GM21786 (cell line): ENCODE data around the gene CCDC33.

ENCODE experiments used
- ATAC-seq: cut with Tn5 transposase; IDR thresholded peaks from one replicate; pipeline ENCODE4 v1.9.1; 2021; ENCODE audit not compliant: unreplicated experiment

The CCDC33 gene

GRCh38 chr15:74311734-74312444 is 75.8 kb downstream of the CCDC33 start:
- ATAC-seq: no peak

GRCh38 chr15:74312445-74313007 is 76.4 kb downstream of the CCDC33 start:
- no peak for ATAC-seq

- ATAC-seq: no peak
These were observed 77.8 kb downstream of the CCDC33 start for GRCh38 chr15:74313889-74314288.

- no peak for ATAC-seq
These were observed 78.8 kb downstream of the CCDC33 start for GRCh38 chr15:74314795-74315438.

GRCh38 chr15:74315626-74316025 is 79.5 kb downstream of the CCDC33 start:
- no peak for ATAC-seq

GRCh38 chr15:74316141-74316540 is 80.0 kb downstream of the CCDC33 start:
- no peak for ATAC-seq

GRCh38 chr15:74317820-74318375 is 81.8 kb downstream of the CCDC33 start:
- no peak for ATAC-seq

GRCh38 chr15:74318376-74319137 is 82.4 kb downstream of the CCDC33 start:
- ATAC-seq: no peak

GRCh38 chr15:74319138-74319460 is 83.0 kb downstream of the CCDC33 start:
- no peak for ATAC-seq

- no peak for ATAC-seq
These were observed 83.6 kb downstream of the CCDC33 start for GRCh38 chr15:74319596-74320351.

GRCh38 chr15:74320352-74321247 is 84.5 kb downstream of the CCDC33 start:
- no peak for ATAC-seq

GRCh38 chr15:74322558-74323180 is 86.5 kb downstream of the CCDC33 start:
- no peak for ATAC-seq

GRCh38 chr15:74324714-74325113 is 88.6 kb downstream of the CCDC33 start:
- no peak for ATAC-seq

GRCh38 chr15:74326746-74327145 is 90.6 kb downstream of the CCDC33 start:
- ATAC-seq: no peak

GRCh38 chr15:74327756-74328155 is 91.6 kb downstream of the CCDC33 start:
- no peak for ATAC-seq

GRCh38 chr15:74328331-74329056 is 92.4 kb downstream of the CCDC33 start:
- ATAC-seq: no peak

- no peak for ATAC-seq
These were observed 94.8 kb downstream of the CCDC33 start for GRCh38 chr15:74330861-74331408.

- no peak for ATAC-seq
These were observed 95.9 kb downstream of the CCDC33 start for GRCh38 chr15:74332011-74332410.
